HG03025 (cell line): ENCODE data around the gene GJC1.
"Not testable (repeated sequence)": the region's sequence is repeated elsewhere in the genome, so short reads cannot be mapped to it uniquely, and the experiment has no call there.

Experiments
- ATAC-seq: cut with Tn5 transposase; IDR thresholded peaks from one replicate; pipeline ENCODE4 v1.9.1; 2021; ENCODE audit warnings: mild to moderate bottlenecking, moderate library complexity; ENCODE audit not compliant: unreplicated experiment, low FRiP score

The GJC1 gene

GRCh38 chr17:44846206-44846605 is 16.1 kb upstream of the GJC1 start:
- no peak for ATAC-seq

GRCh38 chr17:44844390-44844830 is 14.3 kb upstream of the GJC1 start:
- no peak for ATAC-seq

GRCh38 chr17:44842748-44843147 is 12.7 kb upstream of the GJC1 start:
- no peak for ATAC-seq

- no peak for ATAC-seq
These were observed 10.8 kb upstream of the GJC1 start for GRCh38 chr17:44840936-44841335.

GRCh38 chr17:44840274-44840673 is 10.2 kb upstream of the GJC1 start:
- no peak for ATAC-seq

- no peak for ATAC-seq
These were observed 7.1 kb upstream of the GJC1 start for GRCh38 chr17:44837196-44837595.

- no peak for ATAC-seq
These were observed 2.7 kb upstream of the GJC1 start for GRCh38 chr17:44832805-44833204.

GRCh38 chr17:44831371-44831770 is 1.3 kb upstream of the GJC1 start:
- no peak for ATAC-seq

GRCh38 chr17:44830359-44831288 is 537 bp upstream of the GJC1 start:
- ATAC-seq, result no peak

GRCh38 chr17:44828919-44829522 is 1.1 kb downstream of the GJC1 start:
- ATAC-seq, result no peak

GRCh38 chr17:44827863-44828262 is 2.2 kb downstream of the GJC1 start:
- no peak for ATAC-seq

- no peak for ATAC-seq
These were observed 3.8 kb downstream of the GJC1 start for GRCh38 chr17:44826123-44826790.

- not testable (repeated sequence) for ATAC-seq
These were observed 4.9 kb downstream of the GJC1 start for GRCh38 chr17:44825236-44825635.

GRCh38 chr17:44820631-44821212 is 9.4 kb downstream of the GJC1 start:
- no peak for ATAC-seq

GRCh38 chr17:44818508-44818907 is 11.6 kb downstream of the GJC1 start:
- not testable (repeated sequence) for ATAC-seq

- ATAC-seq, result no peak
These were observed 17.8 kb downstream of the GJC1 start for GRCh38 chr17:44812263-44812662.

- ATAC-seq, result not testable (repeated sequence)
These were observed 21.3 kb downstream of the GJC1 start for GRCh38 chr17:44808656-44809388.

- ATAC-seq, result no peak
These were observed 21.9 kb downstream of the GJC1 start for GRCh38 chr17:44808156-44808555.

- ATAC-seq, result no peak
These were observed 22.3 kb downstream of the GJC1 start for GRCh38 chr17:44807817-44808155.

- no peak for ATAC-seq
These were observed 22.8 kb downstream of the GJC1 start for GRCh38 chr17:44807093-44807816.
